ENCODE data around the gene ITPR1. TPM values are rescaled to one million over a fixed set of nuclear protein-coding genes. Genes with fewer than 3 reads are reported as not detected.

The ITPR1 gene
- total RNA-seq, 1 experiment from 2014 or later, result 48.5 TPM

DNA sequence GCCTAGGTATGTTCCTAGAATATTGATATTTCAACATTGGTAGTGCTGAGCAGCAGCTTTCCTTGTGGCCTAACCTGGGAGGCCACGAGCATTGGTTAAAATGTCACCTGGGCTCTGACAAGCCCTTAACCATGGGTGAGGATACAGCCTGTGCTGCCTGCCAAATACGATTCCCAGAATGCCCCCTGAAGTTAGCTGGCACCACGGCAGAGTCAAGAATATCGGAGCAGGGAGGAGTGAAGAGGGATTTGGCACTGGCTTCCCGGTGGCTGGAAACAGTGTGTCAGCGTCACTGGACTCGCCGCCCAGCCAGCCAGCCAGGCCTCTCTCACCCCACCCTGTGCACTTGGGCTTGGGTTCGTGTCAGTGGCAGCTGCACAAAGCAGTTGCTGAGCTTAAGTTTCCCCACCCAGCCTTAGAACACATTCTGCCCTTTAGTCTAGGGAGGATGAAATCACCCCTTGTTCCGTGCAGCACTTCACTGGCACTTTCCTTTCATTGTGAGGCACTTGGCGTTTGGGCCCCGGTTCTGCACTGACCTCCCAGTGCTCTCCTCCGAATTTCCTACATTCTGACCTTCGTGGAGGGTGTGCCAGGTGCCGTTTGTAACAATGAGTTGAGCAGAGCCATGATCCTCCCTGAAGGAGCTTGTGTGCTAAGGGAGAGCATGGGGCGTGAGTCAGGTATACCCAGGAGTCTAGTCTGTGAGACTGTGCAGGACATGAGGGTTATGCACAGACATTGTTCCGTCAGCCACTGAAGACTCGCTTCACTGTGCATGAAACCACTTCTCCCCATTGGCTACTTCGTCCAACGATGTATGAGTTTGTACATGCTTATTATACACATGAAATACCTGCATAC lies 333.3 kb downstream of the ITPR1 start:
- Histone ChIP-seq H3K27ac (ENCODE audit: low read length) (peak overlapping the region; percentile 87), H3K4me3 (ENCODE audit: low read length) (no peak overlapping the region), H3K27me3 (ENCODE audit: low read length) (no peaks in the 10 kb centered on the region), H3K9ac (ENCODE audit: low read length) (0 out of 2 replicates have a peak overlapping the region, but pooled peaks have one; percentile 56), H3K36me3 (ENCODE audit: low read depth, low read length) (peaks cover 5% of the 10 kb centered on the region; the same call in 1 of the 2 replicates), H3K9me3 (ENCODE audit: low read length) (no peaks in the 10 kb centered on the region), H3K4me2 (ENCODE audit: low read length) (peak overlapping the region; percentile 61; the same call in 1 of the 2 replicates), H3K9me2 (replicated peaks; ENCODE audit: low read length) (no peaks in the 10 kb centered on the region), H2AFZ (ENCODE audit: low read length) (no peak overlapping the region), H3F3A (ENCODE audit: low read length, unreplicated experiment) (peaks cover 3% of the 10 kb centered on the region), H3K79me2 (ENCODE audit: low read length) (no peaks in the 10 kb centered on the region), H4K20me1 (ENCODE audit: low read length) (no peaks in the 10 kb centered on the region), H3K4me1 (ENCODE audit: insufficient read depth, low read length) (peaks cover 56% of the 10 kb centered on the region)
- ATAC-seq, result no peak
- ChIA-PET POLR2A (ENCODE audit: unreplicated experiment) (no interaction called here), CTCF (interaction anchor here (0.5 kb wide), 1 partner anchor 136 kb away, joined by 5 read pairs; no protein-coding TSS in a partner anchor)
- BruUV-seq (replicated peaks), result no TSS peak
- TF ChIP-seq EZH2phosphoT487 (IDR thresholded peaks at IDR 0.05; ENCODE audit: borderline replicate concordance, low read length) (no peak), EZH2 (IDR thresholded peaks at IDR 0.05; ENCODE audit: low read length, unreplicated experiment) (no peak)
- TF ChIP-seq, protein P1, sequence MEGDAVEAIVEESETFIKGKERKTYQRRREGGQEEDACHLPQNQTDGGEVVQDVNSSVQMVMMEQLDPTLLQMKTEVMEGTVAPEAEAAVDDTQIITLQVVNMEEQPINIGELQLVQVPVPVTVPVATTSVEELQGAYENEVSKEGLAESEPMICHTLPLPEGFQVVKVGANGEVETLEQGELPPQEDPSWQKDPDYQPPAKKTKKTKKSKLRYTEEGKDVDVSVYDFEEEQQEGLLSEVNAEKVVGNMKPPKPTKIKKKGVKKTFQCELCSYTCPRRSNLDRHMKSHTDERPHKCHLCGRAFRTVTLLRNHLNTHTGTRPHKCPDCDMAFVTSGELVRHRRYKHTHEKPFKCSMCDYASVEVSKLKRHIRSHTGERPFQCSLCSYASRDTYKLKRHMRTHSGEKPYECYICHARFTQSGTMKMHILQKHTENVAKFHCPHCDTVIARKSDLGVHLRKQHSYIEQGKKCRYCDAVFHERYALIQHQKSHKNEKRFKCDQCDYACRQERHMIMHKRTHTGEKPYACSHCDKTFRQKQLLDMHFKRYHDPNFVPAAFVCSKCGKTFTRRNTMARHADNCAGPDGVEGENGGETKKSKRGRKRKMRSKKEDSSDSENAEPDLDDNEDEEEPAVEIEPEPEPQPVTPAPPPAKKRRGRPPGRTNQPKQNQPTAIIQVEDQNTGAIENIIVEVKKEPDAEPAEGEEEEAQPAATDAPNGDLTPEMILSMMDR (conservative IDR thresholded peaks at IDR 0.05; ENCODE audit: low read depth, low read length), result no peak
- DNase-seq, result no peak
- intact Hi-C loops (cut with micrococcal nuclease), result loop anchor here (5.0 kb wide), 2 partner anchors 61 to 84 kb away; no protein-coding TSS in a partner anchor

DNA sequence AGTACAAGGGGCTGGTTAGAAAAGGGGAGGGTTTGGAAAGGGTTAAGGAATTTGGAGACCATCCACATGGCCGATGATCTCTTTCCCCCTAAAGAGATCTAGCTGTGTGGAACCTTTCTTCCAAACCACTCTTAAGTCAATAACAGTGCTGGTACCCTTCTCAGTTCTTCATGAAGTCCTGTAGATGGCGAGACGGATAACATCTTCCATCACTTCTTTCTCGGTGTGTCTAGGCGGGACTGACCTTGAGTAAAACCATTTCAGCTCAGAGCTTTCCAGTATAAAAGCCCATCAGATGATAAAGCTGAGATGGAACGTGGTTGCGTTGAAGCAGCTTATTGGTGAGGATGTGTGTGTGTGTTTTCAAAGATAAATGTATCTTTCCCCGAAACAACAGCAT lies 334.6 kb downstream of the ITPR1 start:
- intact Hi-C loops (cut with micrococcal nuclease), result loop anchor here (2.0 to 5.0 kb wide), 3 partner anchors 60 to 195 kb away; no protein-coding TSS in a partner anchor
- no peaks in the 10 kb centered on the region for H3K9me2 ChIP-seq (replicated peaks; ENCODE audit: low read length)
- H3K79me2 ChIP-seq (ENCODE audit: low read length), result no peaks in the 10 kb centered on the region
- no peak overlapping the region for H3K9ac ChIP-seq (ENCODE audit: low read length)
- POLR2A ChIA-PET (ENCODE audit: unreplicated experiment), result no interaction called here
- no peak overlapping the region for H3K4me3 ChIP-seq (ENCODE audit: low read length)
- H3K27ac ChIP-seq (ENCODE audit: low read length), result peak overlapping the region; percentile 86
- no peak for ATAC-seq
- no peaks in the 10 kb centered on the region for H4K20me1 ChIP-seq (ENCODE audit: low read length)
- H3K4me1 ChIP-seq (ENCODE audit: insufficient read depth, low read length), result peaks cover 57% of the 10 kb centered on the region
- no peak overlapping the region for H2AFZ ChIP-seq (ENCODE audit: low read length)
- H3F3A ChIP-seq (ENCODE audit: low read length, unreplicated experiment), result peaks cover 3% of the 10 kb centered on the region
- no peak overlapping the region for H3K4me2 ChIP-seq (ENCODE audit: low read length)
- CTCF ChIA-PET, result interaction anchor here (0.6 to 1.6 kb wide), 2 partner anchors 59 to 107 kb away, joined by 3 to 4 read pairs; no protein-coding TSS in a partner anchor
- H3K36me3 ChIP-seq (ENCODE audit: low read depth, low read length), result peaks cover 5% of the 10 kb centered on the region; the same call in 1 of the 2 replicates
- TF ChIP-seq, protein P1 (conservative IDR thresholded peaks at IDR 0.05; ENCODE audit: low read depth, low read length), result no peak
- no peak for TF ChIP-seq EZH2 (IDR thresholded peaks at IDR 0.05; ENCODE audit: low read length, unreplicated experiment)
- TF ChIP-seq EZH2phosphoT487 (IDR thresholded peaks at IDR 0.05; ENCODE audit: borderline replicate concordance, low read length), result no peak
- no peaks in the 10 kb centered on the region for H3K9me3 ChIP-seq (ENCODE audit: low read length)
- no peak for DNase-seq
- H3K27me3 ChIP-seq (ENCODE audit: low read length), result no peaks in the 10 kb centered on the region
- BruUV-seq (replicated peaks), result no TSS peak
